GM19468 (cell line): Measurements from ENCODE around the gene KLRG1.

Experiments
- ATAC-seq: cut with Tn5 transposase; IDR thresholded peaks from one replicate; pipeline ENCODE4 v1.9.1; 2021; ENCODE audit warnings: mild to moderate bottlenecking, moderate library complexity, moderate number of reproducible peaks; ENCODE audit not compliant: unreplicated experiment; ENCODE audit errors: extremely low read depth

Gene KLRG1

GRCh38 chr12:9037431-9037830 is 48.1 kb downstream of the KLRG1 start:
- no peak for ATAC-seq

- ATAC-seq = no peak
Measured at GRCh38 chr12:9039397-9039977, 50.1 kb downstream of the KLRG1 start.

GRCh38 chr12:9040484-9041186 is 51.3 kb downstream of the KLRG1 start:
- ATAC-seq = no peak

- no peak for ATAC-seq
Measured at GRCh38 chr12:9041321-9041720, 52.0 kb downstream of the KLRG1 start.

GRCh38 chr12:9043766-9044165 is 54.4 kb downstream of the KLRG1 start:
- ATAC-seq = no peak

GRCh38 chr12:9047105-9047504 is 57.8 kb downstream of the KLRG1 start:
- no peak for ATAC-seq

- no peak for ATAC-seq
Measured at GRCh38 chr12:9048930-9049329, 59.6 kb downstream of the KLRG1 start.

GRCh38 chr12:9049520-9050133 is 60.3 kb downstream of the KLRG1 start:
- ATAC-seq = no peak

- ATAC-seq = no peak
Measured at GRCh38 chr12:9050521-9051157, 61.3 kb downstream of the KLRG1 start.

- ATAC-seq = no peak
Measured at GRCh38 chr12:9051158-9051550, 61.8 kb downstream of the KLRG1 start.

GRCh38 chr12:9052610-9053009 is 63.3 kb downstream of the KLRG1 start:
- ATAC-seq = no peak
